HG03108 (cell line): ENCODE results near the gene GIPC3.
"Not testable (repeated sequence)": the region's sequence is repeated elsewhere in the genome, so short reads cannot be mapped to it uniquely, and the experiment has no call there.

Experiments
- ATAC-seq: cut with Tn5 transposase; IDR thresholded peaks from one replicate; pipeline ENCODE4 v1.9.1; 2021; ENCODE audit warnings: moderate library complexity; ENCODE audit not compliant: unreplicated experiment

The GIPC3 gene

GRCh38 chr19:3615524-3616135, 30.4 kb downstream of the GIPC3 start:
- no peak for ATAC-seq

- no peak for ATAC-seq
Observed at GRCh38 chr19:3617463-3617862, 32.2 kb downstream of the GIPC3 start.

- ATAC-seq, result no peak
Observed at GRCh38 chr19:3618144-3618810, 33.0 kb downstream of the GIPC3 start.

GRCh38 chr19:3618811-3619630, 33.7 kb downstream of the GIPC3 start:
- ATAC-seq, result no peak

GRCh38 chr19:3619631-3620012, 34.3 kb downstream of the GIPC3 start:
- ATAC-seq, result no peak

- ATAC-seq, result no peak
Observed at GRCh38 chr19:3620145-3620816, 35.0 kb downstream of the GIPC3 start.

- ATAC-seq, result no peak
Observed at GRCh38 chr19:3620817-3621547, 35.7 kb downstream of the GIPC3 start.

GRCh38 chr19:3621689-3622088, 36.4 kb downstream of the GIPC3 start:
- ATAC-seq, result no peak

- ATAC-seq, result no peak
Observed at GRCh38 chr19:3622224-3622623, 36.9 kb downstream of the GIPC3 start.

GRCh38 chr19:3623716-3624115, 38.4 kb downstream of the GIPC3 start:
- no peak for ATAC-seq

GRCh38 chr19:3625996-3626472, 40.8 kb downstream of the GIPC3 start:
- no peak for ATAC-seq

GRCh38 chr19:3626473-3627350, 41.4 kb downstream of the GIPC3 start, which contains the start of gene CACTIN:
Gene CACTIN (minus strand): TSS chr19:3626790. CDS start chr19:3626762, 28 bp downstream.
- ATAC-seq, result peak; percentile 87

- ATAC-seq, result no peak
Observed at GRCh38 chr19:3627351-3627723, 42.1 kb downstream of the GIPC3 start.

GRCh38 chr19:3628766-3629165, 43.5 kb downstream of the GIPC3 start:
- not testable (repeated sequence) for ATAC-seq

- ATAC-seq, result no peak
Observed at GRCh38 chr19:3631053-3631861, 46.0 kb downstream of the GIPC3 start.

- no peak for ATAC-seq
Observed at GRCh38 chr19:3632098-3632497, 46.8 kb downstream of the GIPC3 start.

- ATAC-seq, result no peak
Observed at GRCh38 chr19:3632739-3633558, 47.7 kb downstream of the GIPC3 start.

GRCh38 chr19:3633559-3633988, 48.3 kb downstream of the GIPC3 start:
- no peak for ATAC-seq
